Measurements from ENCODE around the gene HHAT.

DNA sequence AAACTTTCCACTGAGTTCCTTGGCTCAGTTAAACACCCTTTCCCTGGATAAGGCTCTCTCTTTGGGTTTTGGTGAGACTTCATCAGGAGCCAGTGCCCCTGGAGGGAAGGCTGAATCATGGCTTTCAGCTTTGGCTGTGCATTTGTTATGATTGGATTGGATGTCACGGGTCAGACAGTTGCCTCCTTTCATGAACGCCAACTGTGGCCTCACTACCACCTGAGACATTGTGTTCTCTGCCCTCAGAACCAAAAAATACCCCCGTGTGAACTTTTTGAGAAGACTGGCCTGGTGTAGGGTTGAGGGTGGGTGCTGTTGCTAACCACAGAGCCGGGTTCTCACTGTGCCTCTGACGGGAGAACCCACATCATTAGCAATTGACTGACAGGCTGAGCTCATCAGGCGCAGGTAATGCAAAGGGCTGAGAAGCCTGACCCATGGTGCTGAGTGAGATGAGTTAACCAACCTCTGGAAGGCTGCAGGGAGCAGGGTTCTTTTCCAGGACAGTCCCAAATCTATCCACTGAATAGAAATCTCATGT lies 65.6 kb downstream of the HHAT start:
- TF ChIP-seq CTCF (IDR thresholded peaks at IDR 0.05; ENCODE audit: insufficient read depth, low read depth, low read length) (no peak), EZH2 (IDR thresholded peaks at IDR 0.05; ENCODE audit: insufficient read depth, low read length) (no peak)
